ENCODE results near the gene SLC6A11.

Gene SLC6A11

DNA sequence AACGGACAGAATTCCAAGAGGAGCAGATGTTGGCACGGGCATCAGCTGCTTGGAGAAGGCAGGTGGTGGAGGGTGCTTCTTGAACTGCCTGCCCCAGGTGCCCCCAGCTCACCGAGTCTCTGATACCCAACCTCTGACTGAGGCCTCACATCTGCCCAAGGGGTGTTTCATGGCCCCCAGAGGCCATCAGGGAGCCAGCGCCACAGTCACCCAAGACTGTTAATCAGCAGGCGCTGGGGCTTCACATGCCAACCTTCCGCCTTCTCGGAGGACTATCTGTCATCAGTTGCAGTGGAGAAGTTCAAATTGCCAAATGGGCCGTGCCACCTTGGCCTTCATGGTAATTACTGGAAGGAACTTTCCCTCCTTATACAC lies 114.6 kb downstream of the SLC6A11 start:
- no peak for DNase-seq (ENCODE audit: low read depth)

DNA sequence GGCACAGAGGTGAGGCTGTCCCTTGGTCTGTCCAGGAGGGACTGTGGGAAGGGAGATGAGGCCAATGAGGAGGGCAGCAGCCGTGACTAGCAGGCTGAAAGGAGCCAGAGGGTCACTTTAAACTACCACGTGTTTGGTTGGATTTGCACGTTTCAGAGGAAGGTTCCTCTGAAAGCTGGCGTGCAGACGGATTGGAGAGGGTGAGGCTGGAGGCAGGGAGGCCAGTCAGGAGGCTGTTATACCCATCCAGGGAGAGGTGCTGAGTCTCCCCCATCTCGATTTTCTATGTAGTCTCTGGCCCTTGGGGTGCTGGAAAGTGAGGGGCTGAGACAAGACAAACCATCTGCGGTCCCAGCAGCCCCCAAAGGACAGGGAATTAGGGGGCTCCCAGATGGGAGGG lies 116.6 kb downstream of the SLC6A11 start:
- no peak for DNase-seq (ENCODE audit: low read depth)

DNA sequence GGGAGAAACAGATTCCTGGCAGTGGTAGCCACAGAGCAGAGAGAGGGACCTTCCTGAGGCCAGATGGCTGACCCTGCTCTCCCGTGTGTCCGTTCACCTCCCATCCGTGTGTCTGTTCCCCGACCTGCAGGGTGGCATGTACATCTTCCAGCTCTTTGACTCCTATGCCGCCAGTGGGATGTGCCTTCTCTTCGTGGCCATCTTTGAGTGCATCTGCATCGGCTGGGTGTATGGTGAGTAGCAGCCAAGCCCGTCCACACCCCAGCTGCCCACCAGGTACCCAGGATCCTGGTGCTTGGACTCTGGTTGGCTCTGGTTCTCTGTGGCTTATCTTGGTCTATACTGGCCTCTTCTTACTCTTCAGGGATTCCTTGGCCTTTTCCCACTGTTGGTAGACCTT lies 117.0 kb downstream of the SLC6A11 start:
- DNase-seq (ENCODE audit: low read depth) = no peak

DNA sequence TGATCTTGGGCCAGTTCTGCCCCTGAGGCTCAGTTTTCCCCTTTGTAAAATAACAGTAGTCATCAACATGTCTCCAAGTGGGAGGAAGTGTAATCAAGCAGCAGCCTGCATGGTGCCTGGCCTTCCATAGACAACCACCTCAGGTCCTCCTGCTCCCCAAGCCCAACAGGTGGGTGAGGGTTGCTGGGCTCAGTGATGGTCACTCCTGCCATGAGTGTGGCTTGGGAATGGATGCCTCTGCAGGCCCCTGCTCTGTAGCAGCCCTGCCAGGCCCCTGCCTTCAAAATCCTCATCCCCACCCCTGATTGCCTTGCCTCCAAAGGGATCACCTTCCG lies 117.4 kb downstream of the SLC6A11 start:
- DNase-seq (ENCODE audit: low read depth) = no peak

GRCh38 chr3:10933805-10934481 lies 117.9 kb downstream of the SLC6A11 start:
- no peak for DNase-seq (ENCODE audit: low read depth)

- DNase-seq (ENCODE audit: low read depth) = no peak
Measured at GRCh38 chr3:10935028-10935427, 119.0 kb downstream of the SLC6A11 start.

DNA sequence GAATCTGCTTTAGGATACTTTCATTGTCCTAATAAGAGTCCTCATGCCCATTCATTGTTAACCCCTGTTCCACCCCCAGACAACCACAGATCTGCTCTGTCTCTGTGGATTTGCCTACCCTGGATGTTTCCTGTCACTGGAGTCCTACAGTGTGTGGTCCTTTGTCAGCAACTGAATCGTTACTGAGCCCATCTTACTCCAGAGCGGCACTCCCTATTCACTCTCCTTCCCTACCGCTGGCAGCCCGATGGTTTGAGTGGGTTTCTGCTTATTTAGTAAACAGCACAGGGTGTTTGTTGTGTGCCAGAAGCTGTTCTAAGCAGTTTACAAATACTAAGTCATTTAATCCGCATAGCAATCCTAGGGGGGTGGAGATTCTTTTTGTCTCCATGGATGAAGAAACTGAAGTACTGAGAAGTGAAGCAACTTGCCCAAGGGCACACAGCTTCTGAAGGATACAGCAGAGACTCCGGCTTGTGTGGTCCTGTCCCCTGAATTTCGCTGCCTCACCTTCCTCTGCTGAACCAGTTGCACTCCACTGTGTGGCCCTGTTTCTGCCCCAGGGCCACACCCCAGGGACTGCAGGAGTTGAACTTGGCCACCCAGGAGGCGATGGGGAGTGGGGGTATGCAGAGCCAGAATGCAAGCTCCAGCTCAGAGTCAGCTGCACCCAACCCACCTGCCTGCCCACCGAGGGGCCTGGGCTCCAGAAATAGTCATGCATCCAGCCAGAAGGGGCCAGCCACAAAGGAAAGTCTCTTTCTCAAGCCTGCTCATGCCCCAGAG lies 120.0 kb downstream of the SLC6A11 start:
- DNase-seq (ENCODE audit: low read depth) = no peak

- no peak for DNase-seq (ENCODE audit: low read depth)
Measured at GRCh38 chr3:10936686-10937085, 120.7 kb downstream of the SLC6A11 start.

- DNase-seq (ENCODE audit: low read depth) = no peak
Measured at GRCh38 chr3:10937141-10937825, 121.3 kb downstream of the SLC6A11 start.

DNA sequence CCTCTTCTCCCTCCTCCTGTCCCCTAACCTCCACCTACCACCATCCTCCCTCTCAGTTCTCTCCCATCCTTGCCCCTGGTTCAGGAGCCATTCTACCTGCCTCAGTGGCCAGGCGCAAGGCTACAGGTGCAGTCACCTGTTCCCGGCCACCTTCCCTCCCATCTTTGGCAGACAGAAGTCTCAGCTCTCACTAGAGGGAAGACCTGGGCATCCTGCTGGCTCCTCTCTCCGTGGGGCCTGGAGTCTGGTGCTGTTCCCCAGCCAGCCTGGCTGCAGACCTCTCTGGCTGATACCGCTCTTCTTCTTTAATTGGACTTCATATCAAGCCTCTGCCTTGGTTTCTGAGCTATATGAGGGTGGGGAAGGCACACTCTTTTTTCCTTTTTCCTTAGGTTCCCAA lies 123.5 kb downstream of the SLC6A11 start:
- DNase-seq (ENCODE audit: low read depth) = no peak

GRCh38 chr3:10940106-10940505 lies 124.1 kb downstream of the SLC6A11 start:
- DNase-seq (ENCODE audit: low read depth) = no peak

- DNase-seq (ENCODE audit: low read depth) = no peak
Measured at GRCh38 chr3:10941972-10942371, 125.9 kb downstream of the SLC6A11 start.

GRCh38 chr3:10942690-10943205 lies 126.7 kb downstream of the SLC6A11 start:
- no peak for DNase-seq (ENCODE audit: low read depth)

- DNase-seq (ENCODE audit: low read depth) = no peak
Measured at GRCh38 chr3:10944866-10945265, 128.8 kb downstream of the SLC6A11 start.

DNA sequence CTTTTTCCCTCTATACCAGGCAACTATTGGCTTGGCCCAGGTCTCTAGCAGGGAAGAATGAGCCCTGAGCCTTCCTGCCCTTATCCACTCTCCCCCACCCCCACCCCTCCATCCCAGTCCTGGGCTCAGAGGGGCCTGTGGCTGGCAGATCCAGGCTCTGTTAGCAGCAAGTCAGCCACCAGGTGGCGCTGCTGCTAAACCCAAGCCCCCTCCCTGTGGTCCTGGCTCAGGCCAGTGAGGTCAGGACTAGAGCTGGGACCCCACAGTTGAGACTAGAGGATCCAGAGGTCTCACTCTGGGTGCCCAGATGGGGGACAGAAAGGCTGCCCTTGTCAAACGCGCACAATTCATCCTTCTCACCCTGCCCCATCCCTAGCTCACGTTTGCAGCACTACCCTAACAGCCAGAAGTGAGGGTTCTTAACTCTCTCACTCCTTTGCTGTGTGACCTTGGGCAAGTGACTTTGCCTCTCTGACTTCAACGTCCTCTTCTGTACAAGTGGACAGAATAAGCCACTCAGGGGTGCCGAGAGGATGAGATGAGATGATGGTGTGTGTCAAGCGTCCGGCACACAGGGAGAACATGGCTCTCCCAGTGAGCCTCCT lies 129.8 kb downstream of the SLC6A11 start:
- peak; percentile 12 for DNase-seq (ENCODE audit: low read depth)

- DNase-seq (ENCODE audit: low read depth) = no peak
Measured at GRCh38 chr3:10946526-10946925, 130.5 kb downstream of the SLC6A11 start.

- no peak for DNase-seq (ENCODE audit: low read depth)
Measured at GRCh38 chr3:10948326-10948725, 132.3 kb downstream of the SLC6A11 start.

DNA sequence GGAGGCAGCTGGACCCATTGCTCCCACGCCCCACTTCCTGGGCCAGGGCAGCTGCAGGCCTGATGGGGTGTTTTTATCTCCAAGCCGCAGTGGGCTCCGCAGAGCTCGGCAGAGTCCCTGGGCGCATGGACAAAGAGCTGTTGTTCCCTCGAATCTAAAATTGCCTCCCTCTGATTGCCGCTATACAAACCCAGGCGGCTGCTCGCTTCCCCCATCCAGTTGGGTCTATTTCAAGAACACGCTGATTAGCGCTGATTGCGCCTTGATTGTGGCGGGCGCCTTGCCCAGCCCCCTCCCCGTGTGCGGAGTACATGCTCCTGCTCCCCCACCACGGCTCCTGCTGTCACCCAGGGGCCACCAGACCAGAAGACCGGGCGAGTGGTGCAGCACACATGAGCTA lies 133.2 kb downstream of the SLC6A11 start:
- no peak for DNase-seq (ENCODE audit: low read depth)

- DNase-seq (ENCODE audit: low read depth) = no peak
Measured at GRCh38 chr3:10950476-10951294, 134.7 kb downstream of the SLC6A11 start.

DNA sequence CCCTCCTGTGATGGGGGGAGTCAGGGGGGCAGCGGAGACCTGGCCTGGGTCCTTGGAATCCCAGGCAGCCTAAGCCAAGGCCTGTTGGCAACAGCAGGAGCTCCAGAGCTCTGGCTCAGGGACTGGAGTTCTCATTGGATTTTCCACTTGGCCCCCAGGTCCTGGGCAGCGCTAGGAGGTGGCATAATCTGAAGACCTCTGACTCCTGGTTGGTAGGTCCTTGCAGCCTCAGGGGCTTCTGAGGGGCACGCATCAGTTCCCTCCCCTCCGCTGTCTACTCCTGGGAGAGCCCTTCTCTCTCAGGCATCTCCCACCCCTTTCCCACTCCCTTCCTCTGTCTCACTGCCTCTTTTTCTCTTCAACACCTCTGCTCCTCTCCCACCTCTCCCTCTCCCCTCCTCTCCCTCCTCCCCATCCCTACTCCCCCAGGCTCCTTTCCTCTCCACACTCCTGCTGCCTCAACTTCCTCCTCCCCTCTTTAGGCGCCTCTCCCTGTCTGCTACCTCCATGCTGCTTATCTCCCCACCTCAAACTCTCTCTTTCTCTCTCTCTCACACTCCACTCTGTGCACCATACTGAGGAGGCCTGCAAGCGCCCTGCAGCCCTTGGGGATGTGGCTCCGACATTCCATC lies 135.4 kb downstream of the SLC6A11 start:
- DNase-seq (ENCODE audit: low read depth) = no peak

DNA sequence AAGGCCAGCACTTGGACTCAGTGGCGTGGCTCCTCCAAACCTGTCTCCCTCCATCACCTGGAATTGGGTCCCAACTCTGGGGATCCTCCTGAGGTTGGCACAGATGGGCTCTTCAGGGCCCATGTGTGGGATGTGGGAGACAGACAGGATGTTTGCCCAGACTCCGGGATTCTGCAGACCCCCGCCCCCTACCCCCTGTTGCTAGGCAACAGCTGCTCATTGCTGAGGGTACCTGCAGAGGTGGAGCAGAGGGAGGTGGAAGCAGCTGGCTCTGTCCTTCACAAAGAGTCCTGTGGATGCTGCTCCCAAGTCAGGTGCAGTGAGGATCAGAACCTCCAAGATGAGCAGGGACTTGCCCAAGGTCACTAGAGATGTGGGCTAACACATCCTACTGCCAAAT lies 136.5 kb downstream of the SLC6A11 start:
- DNase-seq (ENCODE audit: low read depth) = no peak
